Mammary epithelial cell (primary cell): ENCODE measurements around the gene APLF.

Source experiments
- EZH2 ChIP-seq: IDR thresholded peaks from 2 replicates; pipeline ENCODE4 v1.6.1; 2012; ENCODE audit warnings: low read length, inconsistent platforms, borderline replicate concordance
- TF ChIP-seq, protein P1 (sequence below), 2 donors: IDR thresholded peaks in 1 of 2; conservative IDR thresholded peaks in 1 of 2; 2 replicates each; pipeline ENCODE4 v1.5.1; 2011 to 2012; ENCODE audit warnings: inconsistent platforms in 2 of 2, low read length in 2 of 2, mild to moderate bottlenecking in 2 of 2, control low read depth in 1 of 2, low read depth in 1 of 2; ENCODE audit not compliant: insufficient read depth in 1 of 2; ENCODE audit errors: extremely low read depth in 1 of 2

DNA sequence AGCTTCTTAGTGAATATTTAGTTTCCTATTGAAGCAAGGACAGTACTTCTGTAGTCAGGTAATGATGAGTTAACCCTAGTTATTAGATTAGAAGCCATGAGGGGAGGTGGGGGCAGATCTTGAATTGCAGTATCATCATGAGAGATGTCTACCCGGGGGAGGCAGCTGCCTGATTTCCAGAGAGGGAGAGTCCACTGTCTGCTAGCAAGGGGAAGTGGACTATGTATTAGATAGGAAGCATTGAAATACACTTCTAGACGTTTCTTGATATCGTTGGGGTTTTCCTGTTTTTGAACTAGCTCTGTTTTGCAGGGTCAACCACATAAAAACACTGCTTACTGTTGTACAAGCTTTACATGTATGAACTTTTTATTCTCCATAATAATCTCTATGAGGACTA lies 38.8 kb downstream of the APLF start:
- TF ChIP-seq, protein P1, sequence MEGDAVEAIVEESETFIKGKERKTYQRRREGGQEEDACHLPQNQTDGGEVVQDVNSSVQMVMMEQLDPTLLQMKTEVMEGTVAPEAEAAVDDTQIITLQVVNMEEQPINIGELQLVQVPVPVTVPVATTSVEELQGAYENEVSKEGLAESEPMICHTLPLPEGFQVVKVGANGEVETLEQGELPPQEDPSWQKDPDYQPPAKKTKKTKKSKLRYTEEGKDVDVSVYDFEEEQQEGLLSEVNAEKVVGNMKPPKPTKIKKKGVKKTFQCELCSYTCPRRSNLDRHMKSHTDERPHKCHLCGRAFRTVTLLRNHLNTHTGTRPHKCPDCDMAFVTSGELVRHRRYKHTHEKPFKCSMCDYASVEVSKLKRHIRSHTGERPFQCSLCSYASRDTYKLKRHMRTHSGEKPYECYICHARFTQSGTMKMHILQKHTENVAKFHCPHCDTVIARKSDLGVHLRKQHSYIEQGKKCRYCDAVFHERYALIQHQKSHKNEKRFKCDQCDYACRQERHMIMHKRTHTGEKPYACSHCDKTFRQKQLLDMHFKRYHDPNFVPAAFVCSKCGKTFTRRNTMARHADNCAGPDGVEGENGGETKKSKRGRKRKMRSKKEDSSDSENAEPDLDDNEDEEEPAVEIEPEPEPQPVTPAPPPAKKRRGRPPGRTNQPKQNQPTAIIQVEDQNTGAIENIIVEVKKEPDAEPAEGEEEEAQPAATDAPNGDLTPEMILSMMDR (conservative IDR thresholded peaks at IDR 0.05 in 1 of 2, IDR thresholded peaks at IDR 0.05 in 1 of 2; ENCODE audit: extremely low read depth in 1 of 2, insufficient read depth in 1 of 2, low read depth in 1 of 2, low read length in 2 of 2): no peak
- TF ChIP-seq EZH2: no peak
